Suprapubic skin (tissue), 4 donors: ENCODE results near the gene PCBP4. TPM values are rescaled to one million over a fixed set of nuclear protein-coding genes. Genes with fewer than 3 reads are reported as not detected.

Experiments used
- DNase-seq, 2 donors: peaks; one replicate each; pipeline ENCODE4 v3.0.0-alpha.2; 2019; ENCODE audit warnings: low spot score in 2 of 2
- H3K27ac ChIP-seq: fragments of 200-600 bp; sonication (generic); one replicate; pipeline ENCODE4 v1.5.1; 2019
- H3K27me3 ChIP-seq: fragments of 200-600 bp; sonication (generic); one replicate; pipeline ENCODE4 v1.5.1; 2019
- H3K36me3 ChIP-seq: fragments of 200-600 bp; sonication (generic); one replicate; pipeline ENCODE4 v1.5.1; 2019
- H3K4me1 ChIP-seq: fragments of 200-600 bp; sonication (generic); one replicate; pipeline ENCODE4 v1.5.1; 2019
- H3K4me3 ChIP-seq: fragments of 200-600 bp; sonication (generic); one replicate; pipeline ENCODE4 v1.5.1; 2019; ENCODE audit warnings: mild to moderate bottlenecking
- H3K9me3 ChIP-seq: fragments of 200-600 bp; sonication (generic); one replicate; pipeline ENCODE4 v1.5.1; 2019
- CTCF ChIP-seq, 2 donors: fragments of 200-600 bp in 1 of 2; fragments of 450-650 bp in 1 of 2; sonication (generic) in 1 of 2; IDR thresholded peaks; one replicate each; pipeline ENCODE4 v1.5.1; 2016 to 2019; ENCODE audit warnings: antibody characterized with exemption in 2 of 2, mild to moderate bottlenecking in 1 of 2, moderate library complexity in 1 of 2
- EP300 ChIP-seq: sonication (generic); formaldehyde crosslinking; IDR thresholded peaks from one replicate; pipeline ENCODE4 v1.6.1; 2017; ENCODE audit warnings: antibody characterized with exemption
- POLR2A ChIP-seq, 2 donors: fragments of 450-650 bp; IDR thresholded peaks; one replicate each; pipeline ENCODE4 v1.6.1; 2017; ENCODE audit warnings: antibody characterized with exemption in 2 of 2, mild to moderate bottlenecking in 2 of 2, moderate library complexity in 2 of 2
- POLR2AphosphoS5 ChIP-seq, 3 donors: sonication (generic); formaldehyde crosslinking; IDR thresholded peaks; one replicate each; pipeline ENCODE4 v1.6.1; 2017; ENCODE audit warnings: antibody characterized with exemption in 3 of 3
- WGBS: methylation state at CpG from one replicate; pipeline ENCODE4 v1.1.5; 2018; 5-methylcytosine and 5-hydroxymethylcytosine counted together
- total RNA-seq, 4 donors: library from RNA; depleted of rRNA; stranded (reverse); fragments of >200 nt; gene quantifications; one replicate each; pipeline ENCODE4 v1.1.0, GENCODE V29; 2016

PCBP4 gene
- total RNA-seq, 4 donors from 2014 or later = 24.6 to 32.1 (median 28.6) TPM

- H3K4me3 ChIP-seq = no peak overlapping the region
- peaks cover 17% of the 10 kb centered on the region for H3K4me1 ChIP-seq
- peaks cover 35% of the 10 kb centered on the region for H3K36me3 ChIP-seq
- no peak overlapping the region for H3K27ac ChIP-seq
- no peaks in the 10 kb centered on the region for H3K27me3 ChIP-seq
- TF ChIP-seq EP300 = no peak
- TF ChIP-seq POLR2A (IDR thresholded peaks at IDR 0.05) = no peak
- TF ChIP-seq CTCF (IDR thresholded peaks at IDR 0.05) = no peak
- no peak for TF ChIP-seq POLR2AphosphoS5 (IDR thresholded peaks at IDR 0.05)
- WGBS = 93% methylated on average over 13 of the region's 18 CpGs
- DNase-seq = no peak
- H3K9me3 ChIP-seq = no peaks in the 10 kb centered on the region
Observed at GRCh38 chr3:51961011-51961410, 6.2 kb downstream of the PCBP4 start.

- Histone ChIP-seq H3K4me1 (peaks cover 17% of the 10 kb centered on the region), H3K4me3 (no peak overlapping the region), H3K9me3 (no peaks in the 10 kb centered on the region), H3K36me3 (peaks cover 35% of the 10 kb centered on the region), H3K27me3 (no peaks in the 10 kb centered on the region), H3K27ac (no peak overlapping the region)
- DNase-seq = no peak
- TF ChIP-seq CTCF (IDR thresholded peaks at IDR 0.05) = no peak
- TF ChIP-seq EP300 = no peak
- TF ChIP-seq POLR2A (IDR thresholded peaks at IDR 0.05) = no peak
- TF ChIP-seq POLR2AphosphoS5 (IDR thresholded peaks at IDR 0.05) = no peak
- 91% methylated on average over 9 of the region's 10 CpGs for WGBS
Observed at GRCh38 chr3:51960386-51960785, 6.9 kb downstream of the PCBP4 start.

GRCh38 chr3:51959651-51960050 is 7.6 kb downstream of the PCBP4 start:
- no peak overlapping the region for H3K4me3 ChIP-seq
- no peak overlapping the region for H3K27ac ChIP-seq
- WGBS = no CpG with 5 or more reads among the region's 7 CpGs
- H3K9me3 ChIP-seq = no peaks in the 10 kb centered on the region
- no peak for DNase-seq
- peaks cover 35% of the 10 kb centered on the region for H3K36me3 ChIP-seq
- H3K27me3 ChIP-seq = peaks cover 3% of the 10 kb centered on the region
- no peak for TF ChIP-seq CTCF (IDR thresholded peaks at IDR 0.05)
- no peak for TF ChIP-seq EP300
- no peak for TF ChIP-seq POLR2A (IDR thresholded peaks at IDR 0.05)
- no peak for TF ChIP-seq POLR2AphosphoS5 (IDR thresholded peaks at IDR 0.05)
- H3K4me1 ChIP-seq = peaks cover 20% of the 10 kb centered on the region

- Histone ChIP-seq H3K27me3 (peaks cover 3% of the 10 kb centered on the region), H3K9me3 (no peaks in the 10 kb centered on the region), H3K4me1 (peaks cover 20% of the 10 kb centered on the region), H3K4me3 (no peak overlapping the region), H3K36me3 (peaks cover 35% of the 10 kb centered on the region), H3K27ac (no peak overlapping the region)
- DNase-seq = no peak
- TF ChIP-seq EP300 = no peak
- TF ChIP-seq POLR2A (IDR thresholded peaks at IDR 0.05) = no peak
- no peak for TF ChIP-seq CTCF (IDR thresholded peaks at IDR 0.05)
- TF ChIP-seq POLR2AphosphoS5 (IDR thresholded peaks at IDR 0.05) = no peak
- WGBS = 94% methylated on average over 19 of the region's 20 CpGs
Observed at GRCh38 chr3:51958603-51959521, 8.4 kb downstream of the PCBP4 start.

GRCh38 chr3:51957520-51958205 is 9.6 kb downstream of the PCBP4 start:
- no peak for DNase-seq
- peaks cover 20% of the 10 kb centered on the region for H3K4me1 ChIP-seq
- no peaks in the 10 kb centered on the region for H3K9me3 ChIP-seq
- H3K4me3 ChIP-seq = no peak overlapping the region
- WGBS = 93% methylated on average over 15 of the region's 15 CpGs
- peaks cover 35% of the 10 kb centered on the region for H3K36me3 ChIP-seq
- TF ChIP-seq EP300 (no peak), POLR2A (IDR thresholded peaks at IDR 0.05) (no peak), POLR2AphosphoS5 (IDR thresholded peaks at IDR 0.05) (no peak), CTCF (IDR thresholded peaks at IDR 0.05) (no peak)
- H3K27me3 ChIP-seq = peaks cover 3% of the 10 kb centered on the region
- H3K27ac ChIP-seq = no peak overlapping the region
